ENCODE results near the gene CEBPE. TPM values are rescaled to one million over a fixed set of nuclear protein-coding genes. Genes with fewer than 3 reads are reported as not detected.

CEBPE gene
- total RNA-seq = under 1 TPM in 2 of 6 experiments, not detected in 4; 0.13 to 0.18 TPM
- long read RNA-seq = 0 reads

DNA sequence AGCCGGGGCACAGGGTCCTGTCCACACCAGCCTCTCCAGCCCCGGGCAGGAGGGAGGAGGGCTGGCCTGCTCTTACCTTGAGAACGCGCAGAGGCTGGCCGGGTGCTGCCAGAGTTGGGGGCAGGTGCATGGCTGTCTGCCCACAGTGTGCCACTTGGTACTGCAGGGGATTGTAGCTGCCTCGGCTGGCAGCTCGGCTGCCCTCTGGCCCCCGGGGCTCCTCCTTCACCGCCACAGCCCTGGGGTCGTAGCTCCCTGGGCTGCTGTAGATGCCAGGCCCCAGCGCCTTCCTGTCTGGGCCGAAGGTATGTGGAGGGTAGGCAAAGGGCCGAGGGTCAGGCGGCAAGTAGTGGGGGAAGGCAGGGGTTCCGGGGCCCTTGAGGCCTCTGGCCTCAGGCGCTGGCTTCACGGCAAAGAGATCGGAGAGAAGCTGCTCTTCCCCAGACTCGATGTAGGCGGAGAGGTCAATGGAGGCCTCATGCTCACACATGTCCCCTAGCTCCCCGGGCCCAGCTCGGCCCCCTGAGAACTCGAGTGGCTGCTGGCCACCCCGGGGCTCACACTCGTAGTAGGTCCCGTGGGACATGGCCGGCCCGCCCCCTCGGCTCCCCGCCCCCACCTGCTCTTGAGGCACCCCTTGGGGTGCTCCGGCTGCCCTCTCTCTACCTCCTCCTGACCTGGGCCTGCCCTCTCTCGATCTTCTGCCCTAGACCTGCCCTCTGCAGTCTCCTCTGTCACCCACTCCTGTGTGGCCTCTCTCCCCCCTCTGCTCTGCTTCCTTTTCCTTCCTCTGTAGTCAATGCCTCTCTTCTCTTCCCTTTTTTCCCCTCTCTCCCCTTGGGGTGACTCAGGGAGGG, at the start of gene CEBPE:
Gene CEBPE (minus strand): TSS at position 750 of the 857 bp plus-strand sequence. CDS start 164 bp downstream, at position 586.
- DNase-seq (no peak), ATAC-seq (no peak)
- TF ChIP-seq, protein P1, sequence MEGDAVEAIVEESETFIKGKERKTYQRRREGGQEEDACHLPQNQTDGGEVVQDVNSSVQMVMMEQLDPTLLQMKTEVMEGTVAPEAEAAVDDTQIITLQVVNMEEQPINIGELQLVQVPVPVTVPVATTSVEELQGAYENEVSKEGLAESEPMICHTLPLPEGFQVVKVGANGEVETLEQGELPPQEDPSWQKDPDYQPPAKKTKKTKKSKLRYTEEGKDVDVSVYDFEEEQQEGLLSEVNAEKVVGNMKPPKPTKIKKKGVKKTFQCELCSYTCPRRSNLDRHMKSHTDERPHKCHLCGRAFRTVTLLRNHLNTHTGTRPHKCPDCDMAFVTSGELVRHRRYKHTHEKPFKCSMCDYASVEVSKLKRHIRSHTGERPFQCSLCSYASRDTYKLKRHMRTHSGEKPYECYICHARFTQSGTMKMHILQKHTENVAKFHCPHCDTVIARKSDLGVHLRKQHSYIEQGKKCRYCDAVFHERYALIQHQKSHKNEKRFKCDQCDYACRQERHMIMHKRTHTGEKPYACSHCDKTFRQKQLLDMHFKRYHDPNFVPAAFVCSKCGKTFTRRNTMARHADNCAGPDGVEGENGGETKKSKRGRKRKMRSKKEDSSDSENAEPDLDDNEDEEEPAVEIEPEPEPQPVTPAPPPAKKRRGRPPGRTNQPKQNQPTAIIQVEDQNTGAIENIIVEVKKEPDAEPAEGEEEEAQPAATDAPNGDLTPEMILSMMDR (IDR thresholded peaks at IDR 0.05) = no peak
- no peak for TF ChIP-seq POLR2A (IDR thresholded peaks at IDR 0.05)
- Histone ChIP-seq H3K4me3 (no peak within 1 kb of the TSS), H3K27me3 (no peaks in the 10 kb centered on the region), H3K36me3 (no peaks in the 10 kb centered on the region), H3K27ac (no peak within 1 kb of the TSS), H3K9me3 (no peaks in the 10 kb centered on the region), H3K4me1 (no peaks in the 10 kb centered on the region)
- intact Hi-C loops (cut with DNase I) = loop anchor here in 1 of 2 donors (5.0 kb wide), 1 partner anchor 69 kb away; no protein-coding TSS in a partner anchor
- WGBS (ENCODE audit: insufficient coverage, low coverage, low lambda C conversion rate, missing lambda C conversion rate) = 52% methylated on average over 3 of the region's 32 CpGs

DNA sequence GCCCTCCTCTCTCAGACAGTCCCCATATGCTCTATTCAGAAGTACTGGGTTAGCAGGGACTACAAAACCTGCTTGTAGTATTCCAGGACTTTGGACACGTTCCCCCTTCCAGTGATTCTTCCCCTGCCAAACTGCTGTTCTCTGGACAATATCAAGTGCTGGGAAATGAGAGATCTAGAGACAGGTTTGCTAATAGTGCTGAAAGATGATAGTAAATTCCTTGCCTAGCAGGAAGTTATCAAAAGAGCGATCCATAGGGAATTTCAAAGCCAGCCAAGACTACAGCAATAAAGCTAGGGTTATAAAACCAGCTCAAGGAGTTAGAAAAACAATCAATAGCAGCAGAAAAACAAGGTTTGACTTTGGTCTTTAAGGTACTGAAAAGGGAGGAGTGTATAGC, 49.2 kb upstream of the CEBPE start:
- no peak for ATAC-seq
- DNase-seq = no peak
- intact Hi-C loops (cut with DNase I) = no loop called here
- 50% methylated on average over 2 of the region's 2 CpGs for WGBS (ENCODE audit: insufficient coverage, low coverage, low lambda C conversion rate, missing lambda C conversion rate)
- no peaks in the 10 kb centered on the region for H3K9me3 ChIP-seq
- no peaks in the 10 kb centered on the region for H3K36me3 ChIP-seq
- TF ChIP-seq POLR2A (IDR thresholded peaks at IDR 0.05) = no peak
- TF ChIP-seq, protein P1 (IDR thresholded peaks at IDR 0.05) = no peak
- H3K27me3 ChIP-seq = no peaks in the 10 kb centered on the region
- no peak overlapping the region for H3K27ac ChIP-seq
- no peak overlapping the region for H3K4me3 ChIP-seq
- H3K4me1 ChIP-seq = no peaks in the 10 kb centered on the region

- no peaks in the 10 kb centered on the region for H3K36me3 ChIP-seq
- H3K27me3 ChIP-seq = no peaks in the 10 kb centered on the region
- H3K4me3 ChIP-seq = no peak overlapping the region
- WGBS (ENCODE audit: insufficient coverage, low coverage, low lambda C conversion rate, missing lambda C conversion rate) = 67% methylated on average over 6 of the region's 9 CpGs
- intact Hi-C loops (cut with DNase I) = no loop called here
- no peaks in the 10 kb centered on the region for H3K9me3 ChIP-seq
- DNase-seq (no peak), ATAC-seq (peak in 2 of 4 donors; percentile 27 to 31)
- no peak for TF ChIP-seq POLR2A (IDR thresholded peaks at IDR 0.05)
- no peaks in the 10 kb centered on the region for H3K4me1 ChIP-seq
- no peak overlapping the region for H3K27ac ChIP-seq
These were observed 48.2 kb upstream of the CEBPE start for GRCh38 chr14:23167116-23167847.

DNA sequence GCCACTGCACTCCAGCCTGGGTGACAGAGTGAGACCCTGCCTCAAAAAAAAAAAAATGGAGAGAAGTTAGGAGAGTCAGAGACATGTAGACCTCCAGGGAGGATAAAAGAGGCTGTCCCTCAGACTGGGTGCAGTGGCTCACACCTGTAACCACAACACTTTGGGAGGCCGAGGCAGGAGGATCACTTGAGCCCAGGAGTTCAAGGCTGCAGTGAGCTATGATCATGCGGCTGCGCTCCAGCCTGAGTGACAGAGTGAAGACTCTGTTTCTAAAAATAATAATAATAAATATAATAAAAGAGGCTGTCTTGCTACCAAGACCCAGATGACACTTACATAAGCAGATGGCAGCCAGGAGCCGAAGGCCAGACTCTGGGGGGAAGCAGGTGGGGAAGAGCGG, 45.9 kb upstream of the CEBPE start:
- 78% methylated on average over 3 of the region's 5 CpGs for WGBS (ENCODE audit: insufficient coverage, low coverage, low lambda C conversion rate, missing lambda C conversion rate)
- H3K27me3 ChIP-seq = no peaks in the 10 kb centered on the region
- H3K4me3 ChIP-seq = no peak overlapping the region
- H3K27ac ChIP-seq = no peak overlapping the region
- intact Hi-C loops (cut with DNase I) = no loop called here
- H3K4me1 ChIP-seq = peaks cover 0 to 4% (median 0%) of the 10 kb centered on the region in 4 donors
- H3K36me3 ChIP-seq = no peaks in the 10 kb centered on the region
- ATAC-seq (no peak), DNase-seq (no peak)
- no peak for TF ChIP-seq POLR2A (IDR thresholded peaks at IDR 0.05)
- TF ChIP-seq, protein P1 (IDR thresholded peaks at IDR 0.05) = no peak
- no peaks in the 10 kb centered on the region for H3K9me3 ChIP-seq

- H3K4me1 ChIP-seq = peaks cover 0 to 4% (median 0%) of the 10 kb centered on the region in 4 donors
- H3K27ac ChIP-seq = no peak overlapping the region
- no peak for TF ChIP-seq POLR2A (IDR thresholded peaks at IDR 0.05)
- TF ChIP-seq, protein P1 (IDR thresholded peaks at IDR 0.05) = no peak
- H3K4me3 ChIP-seq = no peak overlapping the region
- no peaks in the 10 kb centered on the region for H3K27me3 ChIP-seq
- DNase-seq (no peak), ATAC-seq (peak in 1 of 4 donors; percentile 50)
- 66% methylated on average over 2 of the region's 2 CpGs for WGBS (ENCODE audit: insufficient coverage, low coverage, low lambda C conversion rate, missing lambda C conversion rate)
- no peaks in the 10 kb centered on the region for H3K36me3 ChIP-seq
- H3K9me3 ChIP-seq = no peaks in the 10 kb centered on the region
- intact Hi-C loops (cut with DNase I) = no loop called here
These were observed 45.2 kb upstream of the CEBPE start for GRCh38 chr14:23164250-23164649.

All from right lobe of liver (tissue), 6 donors.